Cardiac muscle cell (in vitro differentiated cells and primary cell): ENCODE results near the gene CDC42EP2. TPM values are rescaled to one million over a fixed set of nuclear protein-coding genes. Genes with fewer than 3 reads are reported as not detected.
"Not testable (repeated sequence)": the region's sequence is repeated elsewhere in the genome, so short reads cannot be mapped to it uniquely, and the experiment has no call there.

ENCODE experiments used
- DNase-seq, 2 donors: peaks; one replicate each; pipeline versions ENCODE4 v3.0.0 to v3.0.0-alpha.2; 2010 to 2017; ENCODE audit warnings: low read depth in 1 of 2, low spot score in 1 of 2
- H3K27ac ChIP-seq: fragments of 200-600 bp; sonication (generic); 2 replicates; pipeline ENCODE4 v1.5.1; 2016
- H3K27me3 ChIP-seq: fragments of 200-600 bp; sonication (generic); 2 replicates; pipeline ENCODE4 v1.6.0; 2016; ENCODE audit warnings: control low read depth
- H3K36me3 ChIP-seq: fragments of 200-600 bp; sonication (generic); 2 replicates; pipeline ENCODE4 v1.5.1; 2016; ENCODE audit warnings: control low read depth
- H3K4me1 ChIP-seq: fragments of 200-600 bp; sonication (generic); 2 replicates; pipeline ENCODE4 v1.8.1; 2017; ENCODE audit warnings: low read depth, mild to moderate bottlenecking, mixed run types
- H3K4me3 ChIP-seq: fragments of 200-600 bp; sonication (generic); 2 replicates; pipeline ENCODE4 v1.5.1; 2016; ENCODE audit warnings: mild to moderate bottlenecking
- H3K9me3 ChIP-seq: fragments of 200-600 bp; sonication (generic); 2 replicates; pipeline ENCODE4 v1.5.1; 2017; ENCODE audit warnings: low read depth, mild to moderate bottlenecking, control low read depth
- polyA plus RNA-seq: library from polyadenylated mRNA; unstranded; fragments of >200 nt; fragmentation: Nextera tagmentation; extraction: Ambion mirVana; gene quantifications from 2 replicates; pipeline ENCODE4 v1.2.1, GENCODE V29; 2016
- total RNA-seq: library from RNA; depleted of rRNA; stranded (reverse); fragments of >200 nt; gene quantifications from 2 replicates; pipeline ENCODE4 v1.2.3, GENCODE V29; 2016
- TF ChIP-seq, protein P1 (sequence below): IDR thresholded peaks from 2 replicates; pipeline ENCODE4 v1.5.1; 2012; ENCODE audit warnings: low read depth, mild to moderate bottlenecking, low read length

The CDC42EP2 gene
- total and polyA plus RNA-seq, 2 experiments from 2014 or later = 0.26 to 1.1 TPM

DNA sequence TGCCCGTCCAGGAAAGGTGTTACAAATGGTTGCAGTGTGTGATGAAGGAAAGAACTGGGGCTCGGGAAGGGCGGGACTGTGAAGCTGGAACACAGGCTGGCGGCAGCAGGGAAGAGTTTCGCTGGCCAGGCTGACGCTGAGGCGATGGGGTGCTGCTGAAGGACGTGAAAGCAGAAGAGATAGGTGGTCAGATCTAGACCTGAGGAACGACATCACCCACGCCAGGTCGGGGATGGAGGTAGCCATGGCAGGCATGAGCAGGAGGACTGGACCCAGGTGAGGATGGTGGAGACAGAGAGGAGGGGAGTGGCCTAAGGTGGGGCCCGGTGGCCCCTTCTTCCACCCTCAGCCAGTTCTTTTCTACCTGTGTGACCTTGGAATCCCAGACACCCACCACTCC, 9.1 kb downstream of the CDC42EP2 start:
- DNase-seq = no peak
- Histone ChIP-seq H3K27ac (no peak overlapping the region), H3K36me3 (no peaks in the 10 kb centered on the region), H3K9me3 (no peaks in the 10 kb centered on the region), H3K4me1 (no peaks in the 10 kb centered on the region), H3K4me3 (no peak overlapping the region), H3K27me3 (no peaks in the 10 kb centered on the region)
- TF ChIP-seq, protein P1, sequence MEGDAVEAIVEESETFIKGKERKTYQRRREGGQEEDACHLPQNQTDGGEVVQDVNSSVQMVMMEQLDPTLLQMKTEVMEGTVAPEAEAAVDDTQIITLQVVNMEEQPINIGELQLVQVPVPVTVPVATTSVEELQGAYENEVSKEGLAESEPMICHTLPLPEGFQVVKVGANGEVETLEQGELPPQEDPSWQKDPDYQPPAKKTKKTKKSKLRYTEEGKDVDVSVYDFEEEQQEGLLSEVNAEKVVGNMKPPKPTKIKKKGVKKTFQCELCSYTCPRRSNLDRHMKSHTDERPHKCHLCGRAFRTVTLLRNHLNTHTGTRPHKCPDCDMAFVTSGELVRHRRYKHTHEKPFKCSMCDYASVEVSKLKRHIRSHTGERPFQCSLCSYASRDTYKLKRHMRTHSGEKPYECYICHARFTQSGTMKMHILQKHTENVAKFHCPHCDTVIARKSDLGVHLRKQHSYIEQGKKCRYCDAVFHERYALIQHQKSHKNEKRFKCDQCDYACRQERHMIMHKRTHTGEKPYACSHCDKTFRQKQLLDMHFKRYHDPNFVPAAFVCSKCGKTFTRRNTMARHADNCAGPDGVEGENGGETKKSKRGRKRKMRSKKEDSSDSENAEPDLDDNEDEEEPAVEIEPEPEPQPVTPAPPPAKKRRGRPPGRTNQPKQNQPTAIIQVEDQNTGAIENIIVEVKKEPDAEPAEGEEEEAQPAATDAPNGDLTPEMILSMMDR = no peak

DNA sequence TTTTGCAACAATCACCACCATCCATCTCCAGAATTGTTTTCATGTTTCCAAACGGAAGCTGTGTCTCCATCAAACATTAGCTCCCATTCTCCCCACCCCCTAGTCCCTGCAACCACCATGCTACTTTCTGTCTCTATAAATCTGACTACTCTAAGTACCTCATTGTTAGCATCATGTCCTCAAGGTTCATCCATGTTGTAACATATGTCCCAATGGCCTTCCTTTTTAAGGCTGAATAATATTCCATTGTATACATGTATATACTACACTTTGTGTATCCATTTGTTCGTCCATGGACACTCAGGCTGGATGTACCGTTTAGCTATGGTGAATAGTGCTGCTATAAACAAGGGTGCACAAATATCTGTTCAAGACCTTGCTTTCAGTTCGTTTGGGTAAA, 10.8 kb downstream of the CDC42EP2 start:
- no peak for DNase-seq
- Histone ChIP-seq H3K27me3 (no peaks in the 10 kb centered on the region), H3K4me3 (no peak overlapping the region), H3K9me3 (no peaks in the 10 kb centered on the region), H3K36me3 (no peaks in the 10 kb centered on the region), H3K4me1 (no peaks in the 10 kb centered on the region), H3K27ac (no peak overlapping the region)
- TF ChIP-seq, protein P1 = no peak

- TF ChIP-seq, protein P1 = no peak
- Histone ChIP-seq H3K36me3 (no peaks in the 10 kb centered on the region), H3K27ac (no peak overlapping the region), H3K4me1 (no peaks in the 10 kb centered on the region), H3K4me3 (no peak overlapping the region), H3K27me3 (no peaks in the 10 kb centered on the region), H3K9me3 (no peaks in the 10 kb centered on the region)
- DNase-seq = no peak
Observed at GRCh38 chr11:65327021-65327420, 12.4 kb downstream of the CDC42EP2 start.

DNA sequence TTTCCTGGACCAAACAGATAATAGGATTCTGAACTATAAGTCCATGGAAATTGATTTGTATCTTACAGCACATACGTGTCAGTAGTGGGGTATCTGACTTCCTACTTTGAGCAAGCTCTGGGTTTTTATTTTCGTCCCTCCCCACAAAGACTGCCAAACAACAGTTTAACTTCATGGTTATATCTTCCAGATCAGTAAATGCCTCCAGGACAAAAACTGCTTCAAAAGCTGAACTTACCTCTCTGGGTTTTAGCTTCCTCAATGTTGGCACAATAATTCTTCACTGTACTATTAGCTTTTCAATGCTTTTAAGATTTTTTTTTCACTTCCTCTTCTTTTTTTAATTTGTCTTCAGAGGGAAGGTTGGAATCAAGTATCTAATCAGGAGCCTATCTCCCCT, 14.8 kb downstream of the CDC42EP2 start:
- no peaks in the 10 kb centered on the region for H3K9me3 ChIP-seq
- no peaks in the 10 kb centered on the region for H3K36me3 ChIP-seq
- no peak overlapping the region for H3K27ac ChIP-seq
- no peak overlapping the region for H3K4me3 ChIP-seq
- no peaks in the 10 kb centered on the region for H3K4me1 ChIP-seq
- TF ChIP-seq, protein P1 = no peak
- no peaks in the 10 kb centered on the region for H3K27me3 ChIP-seq
- DNase-seq = no peak

- no peak overlapping the region for H3K27ac ChIP-seq
- H3K9me3 ChIP-seq = no peaks in the 10 kb centered on the region
- H3K4me1 ChIP-seq = no peaks in the 10 kb centered on the region
- H3K36me3 ChIP-seq = no peaks in the 10 kb centered on the region
- no peaks in the 10 kb centered on the region for H3K27me3 ChIP-seq
- TF ChIP-seq, protein P1 = peak; percentile 75
- no peak overlapping the region for H3K4me3 ChIP-seq
- peak; percentile 95 to 99 for DNase-seq
Observed at GRCh38 chr11:65329944-65330403, 15.3 kb downstream of the CDC42EP2 start.

GRCh38 chr11:65330544-65330943, 15.9 kb downstream of the CDC42EP2 start:
- Histone ChIP-seq H3K4me1 (no peaks in the 10 kb centered on the region), H3K4me3 (no peak overlapping the region), H3K36me3 (no peaks in the 10 kb centered on the region), H3K9me3 (no peaks in the 10 kb centered on the region), H3K27me3 (no peaks in the 10 kb centered on the region), H3K27ac (no peak overlapping the region)
- TF ChIP-seq, protein P1 = no peak
- DNase-seq = no peak

DNA sequence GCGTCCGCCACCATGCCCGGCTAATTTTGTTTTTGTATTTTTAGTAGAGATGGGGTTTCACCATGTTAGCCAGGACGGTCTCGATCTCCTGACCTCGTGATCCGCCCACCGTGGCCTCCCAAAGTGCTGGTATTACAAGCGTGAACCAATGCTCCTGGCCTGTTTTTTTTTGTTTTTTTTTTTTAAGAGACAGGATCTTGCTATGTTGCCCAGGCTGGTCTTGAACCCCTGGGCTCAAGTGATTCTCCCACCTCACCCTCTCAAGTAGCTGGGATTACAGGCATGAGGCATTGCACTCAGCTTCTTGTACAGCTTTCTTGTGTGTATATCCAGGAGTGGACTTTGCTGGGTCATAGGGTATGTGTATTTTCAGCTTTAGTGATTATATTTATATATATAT, 17.9 kb downstream of the CDC42EP2 start:
- not testable (repeated sequence) for H3K27me3 ChIP-seq, DNase-seq, H3K4me1 ChIP-seq, H3K27ac ChIP-seq, H3K4me3 ChIP-seq, H3K36me3 ChIP-seq, H3K9me3 ChIP-seq
